GM12873 (cell line): Measurements from ENCODE around the gene UBQLN1.
A peak's percentile ranks its signal among the peaks of the same experiment; 100 is the strongest.

Experiments used
- CTCF ChIP-seq: IDR thresholded peaks from 2 replicates; pipeline ENCODE4 v1.5.1; 2012; ENCODE audit warnings: low read depth, mild to moderate bottlenecking, moderate library complexity, low read length, control low read depth; ENCODE audit not compliant: insufficient read depth; ENCODE audit errors: missing control alignments

Gene UBQLN1

GRCh38 chr9:83649080-83649479 is 58.7 kb downstream of the UBQLN1 start:
- peak; percentile 78 for TF ChIP-seq CTCF

GRCh38 chr9:83646500-83647239 is 61.1 kb downstream of the UBQLN1 start:
- TF ChIP-seq CTCF, result no peak

GRCh38 chr9:83642793-83643192 is 65.0 kb downstream of the UBQLN1 start:
- no peak for TF ChIP-seq CTCF

- no peak for TF ChIP-seq CTCF
Measured at GRCh38 chr9:83639266-83639665, 68.5 kb downstream of the UBQLN1 start.

- TF ChIP-seq CTCF, result no peak
Measured at GRCh38 chr9:83637389-83637788, 70.4 kb downstream of the UBQLN1 start.

- no peak for TF ChIP-seq CTCF
Measured at GRCh38 chr9:83636813-83637212, 70.9 kb downstream of the UBQLN1 start.

GRCh38 chr9:83633676-83634075 is 74.1 kb downstream of the UBQLN1 start:
- TF ChIP-seq CTCF, result no peak
